Measurements from ENCODE around the gene TRMT2A.

TRMT2A gene

GRCh38 chr22:20116951-20117632 is at the start of gene TRMT2A:
Gene TRMT2A, minus strand, starts transcription at chr22:20117226. Its CDS starts 320 bp downstream, at chr22:20116906.
- peak; percentile 83 for ATAC-seq
- TF ChIP-seq PATZ1 (CRISPR knock-in tag; IDR thresholded peaks at IDR 0.05; ENCODE audit: borderline replicate concordance) (no peak), OSR1 (CRISPR knock-in tag; IDR thresholded peaks at IDR 0.05) (no peak), ZFP30 (CRISPR knock-in tag; IDR thresholded peaks at IDR 0.05) (no peak), POU6F1 (CRISPR knock-in tag; IDR thresholded peaks at IDR 0.05; ENCODE audit: borderline replicate concordance, low read depth) (no peak), CSRNP3 (CRISPR knock-in tag; IDR thresholded peaks at IDR 0.05) (no peak), ZC3H10 (CRISPR knock-in tag; IDR thresholded peaks at IDR 0.05) (no peak), ESRRG (CRISPR knock-in tag; IDR thresholded peaks at IDR 0.05) (no peak), CSDC2 (CRISPR knock-in tag; IDR thresholded peaks at IDR 0.05) (no peak), CREB5 (CRISPR knock-in tag; IDR thresholded peaks at IDR 0.05; ENCODE audit: low read depth) (no peak), ZNF70 (CRISPR knock-in tag; IDR thresholded peaks at IDR 0.05) (no peak), TSHZ2 (CRISPR knock-in tag; IDR thresholded peaks at IDR 0.05) (peak; percentile 65; the same call in 1 of the 2 replicates), TOX (CRISPR knock-in tag; IDR thresholded peaks at IDR 0.05; ENCODE audit: borderline replicate concordance) (no peak), ZNF565 (CRISPR knock-in tag; conservative IDR thresholded peaks at IDR 0.05; ENCODE audit: low read depth) (no peak), SNAI2 (CRISPR knock-in tag; IDR thresholded peaks at IDR 0.05) (no peak), RARB (CRISPR knock-in tag; IDR thresholded peaks at IDR 0.05) (no peak), ZNF8 (CRISPR knock-in tag; IDR thresholded peaks at IDR 0.05) (no peak), BACH2 (CRISPR knock-in tag; IDR thresholded peaks at IDR 0.05; ENCODE audit: borderline replicate concordance) (no peak), TCF4 (CRISPR knock-in tag; IDR thresholded peaks at IDR 0.05; ENCODE audit: borderline replicate concordance) (no peak), PPARA (CRISPR knock-in tag; IDR thresholded peaks at IDR 0.05; ENCODE audit: borderline replicate concordance) (0 out of 2 replicates have a peak, but pooled peaks have one; percentile 55), GLIS3 (CRISPR knock-in tag; IDR thresholded peaks at IDR 0.05) (no peak), ISL1 (CRISPR knock-in tag; IDR thresholded peaks at IDR 0.05) (no peak), ZFP3 (CRISPR knock-in tag; IDR thresholded peaks at IDR 0.05) (0 out of 2 replicates have a peak, but pooled peaks have one; percentile 30), ARNTL (CRISPR knock-in tag; IDR thresholded peaks at IDR 0.05; ENCODE audit: borderline replicate concordance, low read depth) (no peak)

- TF ChIP-seq GLIS3 (CRISPR knock-in tag; IDR thresholded peaks at IDR 0.05) (no peak), ZFP3 (CRISPR knock-in tag; IDR thresholded peaks at IDR 0.05) (no peak), ARNTL (CRISPR knock-in tag; IDR thresholded peaks at IDR 0.05; ENCODE audit: borderline replicate concordance, low read depth) (no peak), ZNF8 (CRISPR knock-in tag; IDR thresholded peaks at IDR 0.05) (no peak), SNAI2 (CRISPR knock-in tag; IDR thresholded peaks at IDR 0.05) (no peak), ZFP30 (CRISPR knock-in tag; IDR thresholded peaks at IDR 0.05) (no peak), ZNF565 (CRISPR knock-in tag; conservative IDR thresholded peaks at IDR 0.05; ENCODE audit: low read depth) (no peak), TOX (CRISPR knock-in tag; IDR thresholded peaks at IDR 0.05; ENCODE audit: borderline replicate concordance) (no peak), ESRRG (CRISPR knock-in tag; IDR thresholded peaks at IDR 0.05) (no peak)
- ATAC-seq = no peak
Measured at GRCh38 chr22:20166703-20167102, 49.7 kb upstream of the TRMT2A start.
